HUDEP-2 (cell line): ENCODE results near the gene TIMM29.

ENCODE experiments used
- DNase-seq, 76 experiments: peaks; one replicate each; lab custom pipeline; 2025; ENCODE audit not compliant: unreplicated experiment in 76 of 76; lab: John Stamatoyannopoulos, UW

TIMM29 gene

GRCh38 chr19:10977742-10978092 lies 49.1 kb downstream of the TIMM29 start:
- DNase-seq, result no peak
